T-helper 2 cell treated with Interferon-gamma antibody and Interleukin-4, amounts not matched to agents 100 ng/mL and 5 ng/mL, for 36 hours (primary cell): ENCODE data around the gene HSP90AA1. TPM values are rescaled to one million over a fixed set of nuclear protein-coding genes. Genes with fewer than 3 reads are reported as not detected.
"Not testable (repeated sequence)": the region's sequence is repeated elsewhere in the genome, so short reads cannot be mapped to it uniquely, and the experiment has no call there.

Experiments used
- intact Hi-C: fragments of 100-400 bp; cut with micrococcal nuclease; formaldehyde crosslinking; loops from one replicate; pipeline ENCODE4 v1.15.1; 2023
- total RNA-seq: library from RNA; stranded (reverse); gene quantifications from 2 replicates; pipeline ENCODE4 v1.2.3, GENCODE V29; 2022

The HSP90AA1 gene
- total RNA-seq, 1 donor from 2014 or later: 771 TPM

DNA sequence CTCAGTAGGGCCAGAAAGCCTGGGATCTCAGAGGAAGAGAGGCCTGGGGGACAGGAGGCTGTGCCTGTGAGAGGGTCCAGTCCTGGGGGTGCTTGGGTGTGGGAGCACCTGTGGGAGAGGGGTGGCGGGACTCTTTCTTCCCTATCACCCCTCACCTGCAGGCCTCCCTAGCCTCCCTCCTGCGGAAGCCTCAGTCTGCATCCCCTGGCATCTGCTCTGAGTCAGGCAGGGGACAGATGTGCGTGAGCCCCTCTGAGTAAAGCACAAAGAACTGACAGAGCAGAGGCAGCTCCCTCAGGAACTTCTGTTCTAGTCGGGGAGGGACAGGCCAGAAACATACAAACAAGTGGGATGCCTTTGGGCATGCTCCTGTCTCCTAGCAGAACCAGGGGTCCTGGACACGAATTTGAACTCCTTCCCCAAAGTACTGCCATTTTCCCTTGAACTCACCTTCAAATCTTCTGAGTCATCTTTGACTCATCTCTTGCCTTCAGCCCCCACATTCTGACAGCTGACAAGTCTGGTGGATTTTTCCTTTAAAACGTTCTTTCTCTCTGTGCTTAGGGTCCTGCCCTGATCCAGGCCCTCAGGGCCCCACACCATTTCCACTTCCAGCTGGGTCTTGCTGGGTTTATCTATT lies 8.5 kb upstream of the HSP90AA1 start:
- intact Hi-C loops: no loop called here

DNA sequence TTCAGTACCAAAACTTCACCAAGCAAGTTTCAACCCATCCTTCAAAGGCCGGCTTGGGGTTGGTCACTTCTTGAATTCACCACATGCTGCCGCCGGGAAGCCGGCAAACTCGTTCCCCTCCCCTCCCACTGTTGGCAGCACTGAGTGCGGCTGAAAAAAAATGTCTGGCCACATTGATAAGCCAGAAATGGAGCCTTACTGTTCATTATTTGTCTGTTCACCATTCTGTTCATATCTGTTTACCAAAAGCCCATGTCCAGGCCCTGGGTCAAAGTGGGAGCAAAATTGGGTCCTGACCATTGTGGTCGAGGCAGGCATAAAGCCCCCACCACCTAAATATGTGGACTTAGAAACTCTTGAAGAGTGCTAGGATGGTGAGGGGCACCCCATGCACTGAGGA lies 7.3 kb upstream of the HSP90AA1 start:
- intact Hi-C loops: no loop called here

DNA sequence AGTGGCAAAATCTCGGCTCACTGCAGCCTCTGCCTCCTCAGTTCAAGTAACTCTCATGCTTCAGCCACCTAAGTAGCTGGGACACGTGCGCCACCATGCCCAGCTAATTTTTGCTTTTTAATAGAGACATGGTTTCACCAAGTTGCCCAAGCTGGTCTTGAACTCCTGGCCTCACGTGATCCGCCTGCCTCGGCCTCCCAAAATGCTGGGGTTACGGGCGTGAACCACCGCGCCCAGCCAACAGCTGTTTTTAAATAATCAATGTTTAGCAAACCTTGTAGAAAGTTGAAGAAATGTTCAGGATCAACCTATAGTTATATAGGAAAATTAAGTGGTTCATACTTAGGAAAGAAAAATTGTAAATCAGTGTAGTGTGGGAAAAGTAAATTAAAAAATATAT lies 6.0 kb upstream of the HSP90AA1 start:
- intact Hi-C loops: no loop called here

DNA sequence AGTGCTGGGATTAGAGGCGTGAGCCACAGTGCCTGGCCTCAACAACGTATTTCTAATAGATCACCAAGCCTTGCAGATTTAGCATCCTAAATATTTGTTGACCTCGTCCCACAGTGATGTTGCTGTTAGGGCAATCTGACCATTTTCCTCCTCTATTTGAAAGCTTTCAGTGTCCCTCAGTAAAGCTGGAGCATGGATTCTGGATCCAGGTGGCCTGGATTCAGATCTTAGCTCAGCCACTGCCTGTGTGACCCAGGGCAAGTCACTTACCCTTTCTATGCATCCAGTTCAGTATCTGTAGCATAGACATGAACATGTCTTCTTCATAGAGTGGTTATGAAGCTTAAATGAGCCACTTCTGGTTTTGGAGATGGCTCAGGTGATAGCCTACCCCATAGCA lies 3.9 kb upstream of the HSP90AA1 start:
- intact Hi-C loops: no loop called here

GRCh38 chr14:102089621-102090343 lies 2.9 kb upstream of the HSP90AA1 start:
- intact Hi-C loops: loop anchor here (5.0 kb wide), 3 partner anchors 67 to 503 kb away; partner anchors contain the start of gene RCOR1

DNA sequence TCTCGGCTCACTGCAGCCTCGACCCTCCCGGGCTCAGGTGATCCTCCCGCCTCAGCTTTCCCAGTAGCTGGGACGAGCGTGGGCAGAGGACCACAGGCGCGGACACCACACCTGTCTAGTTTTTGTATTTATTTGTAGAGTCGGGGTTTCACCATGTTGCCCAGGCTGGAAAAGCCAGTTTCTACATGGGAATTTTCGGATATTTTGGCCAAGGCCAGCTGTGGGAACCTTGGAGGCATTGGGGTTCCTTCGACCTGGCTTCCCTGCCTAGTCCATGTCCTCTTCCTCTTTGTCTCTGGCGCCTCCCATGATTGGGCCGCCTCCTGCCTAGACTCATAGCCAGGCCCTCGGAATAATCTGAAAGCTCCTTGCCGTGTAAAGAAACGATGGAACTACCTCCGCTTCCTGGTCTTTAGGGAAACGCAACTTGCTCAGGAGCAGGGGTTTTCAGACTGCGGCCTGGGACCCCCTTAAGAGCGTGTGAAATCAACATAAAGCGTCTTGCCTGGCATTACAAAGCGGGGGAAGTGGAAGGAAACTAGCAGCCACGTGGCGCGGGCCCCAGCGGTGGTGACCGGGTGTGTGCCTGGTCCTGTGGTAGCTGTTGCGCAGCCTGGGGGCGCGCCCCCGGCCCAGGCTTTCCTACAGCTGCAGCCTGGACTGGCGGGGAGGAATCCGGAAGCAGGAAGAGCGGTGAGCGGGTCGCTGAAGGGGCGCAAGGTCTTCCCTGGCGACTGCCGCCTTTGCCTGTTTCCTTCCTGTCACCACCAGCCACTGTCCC lies 1.4 kb upstream of the HSP90AA1 start:
- intact Hi-C loops: loop anchor here (5.0 kb wide), 3 partner anchors 66 to 504 kb away; partner anchors contain the start of gene RCOR1

GRCh38 chr14:102087762-102088011 lies 843 bp upstream of the HSP90AA1 start:
- intact Hi-C loops: loop anchor here (1.0 to 5.0 kb wide), 7 partner anchors 52 to 505 kb away; partner anchors contain the start of genes RCOR1 and WDR20

GRCh38 chr14:102086709-102086971 lies 204 bp downstream of the HSP90AA1 start:
- intact Hi-C loops: loop anchor here (1.0 to 5.0 kb wide), 6 partner anchors 64 to 506 kb away; partner anchors contain the start of genes DYNC1H1 and RCOR1

GRCh38 chr14:102085948-102086708 lies 716 bp downstream of the HSP90AA1 start:
- intact Hi-C loops: loop anchor here (1.0 to 5.0 kb wide), 6 partner anchors 64 to 506 kb away; partner anchors contain the start of genes DYNC1H1 and RCOR1

DNA sequence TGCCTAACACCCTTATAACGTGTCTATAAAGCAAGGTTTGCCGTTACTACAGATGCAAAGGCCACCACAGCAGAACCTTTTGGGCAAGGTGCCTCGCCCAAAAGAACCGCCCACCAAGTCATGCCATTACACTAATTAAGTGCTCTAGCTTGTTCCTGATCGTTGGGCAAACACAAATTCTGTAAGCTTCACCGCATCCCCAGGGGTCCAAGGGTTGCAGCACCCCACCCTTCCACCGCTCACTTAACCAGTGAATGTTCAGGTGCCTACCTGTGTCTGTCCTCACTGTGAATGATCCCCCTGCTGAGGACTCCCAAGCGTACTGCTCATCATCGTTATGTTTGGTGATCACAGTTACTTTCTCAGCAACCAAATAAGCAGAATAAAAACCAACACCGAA lies 1.4 kb downstream of the HSP90AA1 start:
- intact Hi-C loops: loop anchor here (5.0 kb wide), 3 partner anchors 63 to 507 kb away; partner anchors contain the start of gene RCOR1

- intact Hi-C loops: loop anchor here (5.0 kb wide), 3 partner anchors 63 to 507 kb away; partner anchors contain the start of gene RCOR1
These were observed 1.9 kb downstream of the HSP90AA1 start for GRCh38 chr14:102084931-102085330.

DNA sequence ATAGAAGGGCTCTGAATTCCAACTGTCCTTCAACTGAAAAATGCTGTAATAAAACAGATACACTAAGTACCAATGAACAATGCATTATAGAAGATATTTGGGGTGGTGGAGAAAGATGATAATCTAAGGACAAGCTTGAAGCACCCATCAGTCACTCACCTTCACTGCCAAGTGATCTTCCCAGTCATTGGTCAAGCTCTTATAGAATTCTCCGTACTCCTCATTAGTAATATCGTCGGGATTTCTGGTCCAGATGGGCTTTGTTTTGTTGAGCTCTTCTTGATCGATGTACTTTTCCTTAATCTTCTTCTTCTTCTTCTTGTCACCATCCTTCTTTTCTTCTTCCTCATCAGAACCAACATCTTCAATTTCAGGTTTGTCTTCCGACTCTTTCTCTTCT lies 2.3 kb downstream of the HSP90AA1 start:
- intact Hi-C loops: not testable (repeated sequence)

- intact Hi-C loops: no loop called here
These were observed 5.4 kb downstream of the HSP90AA1 start for GRCh38 chr14:102081231-102082080.

DNA sequence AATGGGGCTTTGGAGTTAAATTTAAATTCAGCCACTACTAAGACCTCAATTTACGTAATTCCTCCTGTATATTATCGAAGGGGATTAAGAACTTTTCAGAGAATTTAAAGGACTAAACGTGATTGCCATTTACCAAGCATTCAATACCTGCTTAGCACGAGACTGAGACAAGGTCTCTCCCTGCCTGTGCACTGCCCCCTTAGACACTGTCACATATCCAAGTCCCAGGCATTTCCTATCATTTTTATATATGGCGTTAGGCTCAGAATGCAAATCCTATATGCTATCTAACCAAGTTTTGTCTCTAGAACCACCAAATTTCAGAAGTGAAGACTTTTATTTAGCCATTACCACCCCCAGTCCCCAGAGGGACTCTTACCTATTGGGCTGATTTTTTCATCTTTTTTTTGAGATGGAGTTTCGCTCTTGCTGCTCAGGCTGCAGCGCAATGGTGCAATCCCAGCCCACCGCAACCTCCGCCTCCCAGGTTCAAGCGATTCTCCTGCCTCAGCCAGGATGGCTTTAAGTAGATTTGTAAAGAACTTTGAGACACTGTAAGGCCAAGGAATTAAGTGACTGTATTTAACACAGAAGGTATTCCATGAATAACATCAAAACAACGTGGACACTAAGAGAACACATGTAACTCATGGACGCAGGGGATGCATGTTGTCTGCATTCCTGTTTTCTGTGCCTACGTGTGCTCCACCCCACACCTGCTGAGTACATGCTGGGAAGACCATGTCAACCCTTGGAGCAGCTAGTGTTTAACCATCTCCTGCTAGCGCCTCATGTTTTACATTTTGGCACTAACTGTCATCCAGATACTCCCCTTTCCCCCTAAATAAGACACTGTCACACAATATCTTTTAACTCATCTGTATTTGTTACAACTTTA lies 6.4 kb downstream of the HSP90AA1 start:
- intact Hi-C loops: no loop called here

DNA sequence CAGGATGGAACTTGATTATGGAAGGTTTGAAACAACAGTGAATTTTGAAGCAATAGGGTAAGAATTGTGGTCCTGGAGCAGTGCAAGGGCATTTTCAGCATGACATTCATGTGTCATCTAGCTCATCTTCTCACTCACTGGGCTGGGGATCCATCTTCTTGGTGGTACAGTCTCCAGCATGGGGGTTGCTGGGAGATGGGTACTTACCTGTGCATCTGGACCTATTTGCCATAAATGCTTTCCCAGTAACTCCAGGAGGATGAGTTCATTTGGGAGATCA lies 7.2 kb downstream of the HSP90AA1 start:
- intact Hi-C loops: no loop called here

DNA sequence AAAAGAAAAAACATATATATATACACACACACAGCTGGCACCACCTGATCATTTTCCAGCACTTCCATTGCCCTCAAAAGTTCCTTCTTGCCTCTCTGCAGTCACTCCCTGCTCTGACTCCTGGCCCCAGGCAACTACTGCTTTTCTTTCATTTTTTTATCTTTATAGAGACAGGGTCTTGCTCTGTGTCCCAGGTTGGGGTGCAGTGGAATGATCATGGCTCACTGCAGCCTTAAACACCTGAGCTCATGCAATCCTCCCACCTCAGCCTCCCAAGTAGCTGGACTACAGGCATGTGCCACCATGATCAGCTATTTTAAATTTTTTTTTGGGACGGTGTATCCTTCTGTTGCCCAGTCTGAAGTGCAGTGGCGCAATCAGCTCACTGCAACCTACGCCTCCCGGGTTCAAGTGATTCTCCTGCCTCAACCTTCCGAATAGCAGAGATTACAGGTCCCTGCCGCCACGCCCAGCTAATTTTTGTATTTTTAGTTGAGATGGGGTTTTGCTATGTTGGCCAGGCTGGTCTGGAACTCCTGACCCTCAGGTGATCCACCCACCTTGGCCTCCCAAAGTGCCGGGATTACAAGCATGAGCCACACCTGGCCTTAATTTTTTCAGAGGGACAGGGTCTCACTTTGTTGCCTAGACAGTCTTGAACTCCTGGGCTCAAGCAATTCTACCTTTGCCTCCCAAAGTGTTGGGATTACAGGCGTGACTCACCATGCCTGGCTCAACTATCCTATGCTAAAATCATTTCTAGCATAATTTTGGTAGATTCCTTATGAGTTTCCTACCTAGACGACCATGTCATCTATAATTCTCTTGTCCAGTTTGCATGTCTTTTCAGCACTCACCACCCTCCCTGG lies 7.8 kb downstream of the HSP90AA1 start:
- intact Hi-C loops: no loop called here

DNA sequence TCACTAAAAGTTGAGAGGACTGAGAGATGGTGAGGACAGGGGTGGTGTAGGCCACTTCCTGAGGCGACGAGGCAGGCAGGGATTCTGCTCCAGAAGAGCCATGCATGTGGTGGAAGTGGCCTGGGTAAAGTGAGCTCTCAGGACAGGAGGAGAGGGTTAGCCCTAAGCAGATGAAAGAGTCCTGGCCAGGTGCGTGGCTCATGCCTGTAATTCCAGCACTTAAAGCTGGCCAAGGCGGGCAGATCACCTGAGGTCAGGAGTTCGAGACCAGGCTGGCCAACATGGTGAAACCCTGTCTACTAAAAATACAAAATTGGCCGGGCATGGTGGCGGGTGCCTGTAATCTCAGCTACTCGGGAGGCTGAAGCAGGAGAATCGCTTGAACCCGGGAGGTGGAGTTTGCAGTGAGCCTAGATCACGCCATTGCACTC lies 8.5 kb downstream of the HSP90AA1 start:
- intact Hi-C loops: not testable (repeated sequence)

DNA sequence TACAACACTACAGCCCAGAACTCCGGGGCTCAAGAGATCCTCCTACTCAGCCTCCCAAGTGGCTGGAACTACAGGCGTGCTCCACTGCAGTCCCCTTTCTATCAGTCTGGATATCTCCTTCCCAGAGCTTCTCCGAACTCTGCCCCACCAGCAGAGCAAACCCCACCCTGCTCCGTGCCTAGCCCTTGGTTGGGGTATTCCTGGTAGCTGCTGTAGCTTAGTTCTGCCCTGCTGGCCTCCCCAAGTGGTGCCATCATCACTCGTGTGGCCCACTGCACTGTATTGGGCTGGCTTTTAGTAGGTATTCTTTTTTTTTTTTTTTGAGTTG lies 9.5 kb downstream of the HSP90AA1 start:
- intact Hi-C loops: no loop called here

GRCh38 chr14:102075155-102075554 lies 11.7 kb downstream of the HSP90AA1 start:
- intact Hi-C loops: no loop called here
